Measurements from ENCODE around the gene GPR82.

GPR82 gene

DNA sequence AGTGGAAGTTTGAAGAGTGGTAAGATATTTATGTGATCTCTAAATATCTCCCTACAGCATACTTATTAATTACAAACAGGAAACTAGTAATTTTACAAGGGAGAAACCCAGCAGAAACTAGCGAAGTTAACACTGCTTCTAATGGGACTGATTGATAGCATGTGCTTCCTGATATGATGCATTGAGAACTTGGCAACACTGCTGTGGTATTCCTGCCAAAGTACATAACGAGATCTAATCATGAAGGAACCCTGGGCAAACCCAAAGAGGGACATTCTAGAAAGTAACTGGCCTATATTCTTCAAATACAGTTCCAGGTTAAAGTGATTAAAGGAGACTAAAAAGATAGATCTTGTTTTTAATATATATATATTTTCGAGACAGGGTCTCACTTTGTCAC, 39.8 kb upstream of the GPR82 start:
- H3K27ac ChIP-seq (ENCODE audit: low read depth, low read length, poor library complexity, severe bottlenecking), result no peak overlapping the region
- TF ChIP-seq EZH2 (IDR thresholded peaks at IDR 0.05; ENCODE audit: borderline replicate concordance, low read length), result no peak
- TF ChIP-seq, protein P1, sequence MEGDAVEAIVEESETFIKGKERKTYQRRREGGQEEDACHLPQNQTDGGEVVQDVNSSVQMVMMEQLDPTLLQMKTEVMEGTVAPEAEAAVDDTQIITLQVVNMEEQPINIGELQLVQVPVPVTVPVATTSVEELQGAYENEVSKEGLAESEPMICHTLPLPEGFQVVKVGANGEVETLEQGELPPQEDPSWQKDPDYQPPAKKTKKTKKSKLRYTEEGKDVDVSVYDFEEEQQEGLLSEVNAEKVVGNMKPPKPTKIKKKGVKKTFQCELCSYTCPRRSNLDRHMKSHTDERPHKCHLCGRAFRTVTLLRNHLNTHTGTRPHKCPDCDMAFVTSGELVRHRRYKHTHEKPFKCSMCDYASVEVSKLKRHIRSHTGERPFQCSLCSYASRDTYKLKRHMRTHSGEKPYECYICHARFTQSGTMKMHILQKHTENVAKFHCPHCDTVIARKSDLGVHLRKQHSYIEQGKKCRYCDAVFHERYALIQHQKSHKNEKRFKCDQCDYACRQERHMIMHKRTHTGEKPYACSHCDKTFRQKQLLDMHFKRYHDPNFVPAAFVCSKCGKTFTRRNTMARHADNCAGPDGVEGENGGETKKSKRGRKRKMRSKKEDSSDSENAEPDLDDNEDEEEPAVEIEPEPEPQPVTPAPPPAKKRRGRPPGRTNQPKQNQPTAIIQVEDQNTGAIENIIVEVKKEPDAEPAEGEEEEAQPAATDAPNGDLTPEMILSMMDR (IDR thresholded peaks at IDR 0.05; ENCODE audit: low read length), result no peak
- H2AFZ ChIP-seq (ENCODE audit: low read length), result no peak overlapping the region
- no peak overlapping the region for H3K9ac ChIP-seq (ENCODE audit: low read length)
- H3K9me3 ChIP-seq (ENCODE audit: low read length), result no peaks in the 10 kb centered on the region
- no peaks in the 10 kb centered on the region for H4K20me1 ChIP-seq (ENCODE audit: insufficient read depth, low read length)
- no peaks in the 10 kb centered on the region for H3K27me3 ChIP-seq (ENCODE audit: insufficient read depth, low read length)
- peaks cover 33% of the 10 kb centered on the region for H3K4me1 ChIP-seq (ENCODE audit: insufficient read depth, low read length, severe bottlenecking)
- H3F3A ChIP-seq (ENCODE audit: insufficient read depth, low read length), result no peaks in the 10 kb centered on the region
- H3K4me2 ChIP-seq (ENCODE audit: low read length), result no peak overlapping the region
- H3K9me2 ChIP-seq (ENCODE audit: low read depth, low read length), result no peaks in the 10 kb centered on the region
- peaks cover 4% of the 10 kb centered on the region; the same call in 1 of the 2 replicates for H3K36me3 ChIP-seq (ENCODE audit: insufficient read depth, low read length)
- H3K4me3 ChIP-seq (ENCODE audit: low read depth, low read length, poor library complexity, severe bottlenecking), result no peak overlapping the region
- H3K79me2 ChIP-seq (ENCODE audit: insufficient read depth, low read length), result no peaks in the 10 kb centered on the region

DNA sequence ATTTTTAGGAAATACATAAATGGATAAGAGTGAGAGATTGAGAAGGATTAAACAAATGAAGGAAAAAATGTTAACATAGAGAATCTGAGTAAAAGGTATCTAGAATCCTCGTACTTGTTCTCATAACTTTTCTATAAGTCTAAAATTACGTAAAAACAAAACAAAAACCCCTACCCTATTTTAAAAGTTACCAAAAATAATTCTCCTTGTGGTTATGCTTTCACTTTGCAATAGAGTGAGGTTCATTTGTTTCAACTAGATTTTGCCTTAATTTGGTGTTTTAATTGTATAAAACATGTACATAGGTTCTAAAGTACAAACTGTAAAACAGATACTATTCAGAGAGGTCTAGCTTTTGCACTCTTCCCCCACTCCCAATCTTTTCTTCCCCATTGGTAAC, 39.0 kb upstream of the GPR82 start:
- Histone ChIP-seq H3K27me3 (ENCODE audit: insufficient read depth, low read length) (no peaks in the 10 kb centered on the region), H3K4me3 (ENCODE audit: low read depth, low read length, poor library complexity, severe bottlenecking) (no peak overlapping the region), H3K4me1 (ENCODE audit: insufficient read depth, low read length, severe bottlenecking) (peaks cover 40% of the 10 kb centered on the region), H3F3A (ENCODE audit: insufficient read depth, low read length) (no peaks in the 10 kb centered on the region), H3K9me2 (ENCODE audit: low read depth, low read length) (no peaks in the 10 kb centered on the region), H3K36me3 (ENCODE audit: insufficient read depth, low read length) (peaks cover 4% of the 10 kb centered on the region; the same call in 1 of the 2 replicates), H3K79me2 (ENCODE audit: insufficient read depth, low read length) (no peaks in the 10 kb centered on the region), H4K20me1 (ENCODE audit: insufficient read depth, low read length) (no peaks in the 10 kb centered on the region), H2AFZ (ENCODE audit: low read length) (no peak overlapping the region), H3K9ac (ENCODE audit: low read length) (no peak overlapping the region), H3K9me3 (ENCODE audit: low read length) (no peaks in the 10 kb centered on the region), H3K4me2 (ENCODE audit: low read length) (no peak overlapping the region), H3K27ac (ENCODE audit: low read depth, low read length, poor library complexity, severe bottlenecking) (no peak overlapping the region)
- no peak for TF ChIP-seq EZH2 (IDR thresholded peaks at IDR 0.05; ENCODE audit: borderline replicate concordance, low read length)
- TF ChIP-seq, protein P1 (IDR thresholded peaks at IDR 0.05; ENCODE audit: low read length), result no peak

DNA sequence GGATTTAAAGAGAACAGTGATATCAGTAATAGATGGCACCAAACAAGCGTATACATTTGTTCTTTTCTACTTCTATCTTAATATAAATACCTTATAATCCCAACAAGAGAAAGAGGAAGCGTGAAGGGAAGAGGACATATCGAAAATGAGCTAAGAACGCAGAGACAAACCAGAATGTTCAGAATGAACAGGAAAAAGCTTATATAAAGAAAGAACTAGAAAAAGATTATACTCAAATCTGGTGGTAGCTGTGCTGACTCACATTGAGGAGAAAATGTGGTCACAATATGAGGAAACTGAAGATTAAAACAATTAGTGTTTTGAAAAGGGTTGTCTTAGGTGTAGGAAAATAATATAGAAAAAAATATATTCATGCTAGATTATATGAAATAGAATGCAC, 37.2 kb upstream of the GPR82 start:
- no peaks in the 10 kb centered on the region for H3F3A ChIP-seq (ENCODE audit: insufficient read depth, low read length)
- H3K4me2 ChIP-seq (ENCODE audit: low read length), result no peak overlapping the region
- no peaks in the 10 kb centered on the region for H3K27me3 ChIP-seq (ENCODE audit: insufficient read depth, low read length)
- H3K9ac ChIP-seq (ENCODE audit: low read length), result no peak overlapping the region
- H3K9me3 ChIP-seq (ENCODE audit: low read length), result no peaks in the 10 kb centered on the region
- H3K4me1 ChIP-seq (ENCODE audit: insufficient read depth, low read length, severe bottlenecking), result peaks cover 55% of the 10 kb centered on the region
- H3K36me3 ChIP-seq (ENCODE audit: insufficient read depth, low read length), result peaks cover 4% of the 10 kb centered on the region; the same call in 1 of the 2 replicates
- H3K79me2 ChIP-seq (ENCODE audit: insufficient read depth, low read length), result no peaks in the 10 kb centered on the region
- no peak overlapping the region for H3K4me3 ChIP-seq (ENCODE audit: low read depth, low read length, poor library complexity, severe bottlenecking)
- no peak for TF ChIP-seq EZH2 (IDR thresholded peaks at IDR 0.05; ENCODE audit: borderline replicate concordance, low read length)
- TF ChIP-seq, protein P1 (IDR thresholded peaks at IDR 0.05; ENCODE audit: low read length), result no peak
- no peaks in the 10 kb centered on the region for H4K20me1 ChIP-seq (ENCODE audit: insufficient read depth, low read length)
- no peaks in the 10 kb centered on the region for H3K9me2 ChIP-seq (ENCODE audit: low read depth, low read length)
- peak overlapping the region; percentile 25 for H3K27ac ChIP-seq (ENCODE audit: low read depth, low read length, poor library complexity, severe bottlenecking)
- no peak overlapping the region for H2AFZ ChIP-seq (ENCODE audit: low read length)
